Panc1 (cell line): ENCODE results near the gene MEIS1. TPM values are rescaled to one million over a fixed set of nuclear protein-coding genes. Genes with fewer than 3 reads are reported as not detected.
A peak's percentile ranks its signal among the peaks of the same experiment; 100 is the strongest.

Source experiments
- ATAC-seq: fragments of 200-7000 bp; cut with Tn5 transposase; 2 replicates; pipeline ENCODE4 v1.9.1; 2020; ENCODE audit warnings: mild to moderate bottlenecking, moderate library complexity
- Bru-seq: library from RNA; stranded (reverse); fragments of 400-500 nt; gene quantifications from one replicate; lab custom pipeline; 2021; lab: Mats Ljungman, UMichigan
- BruChase-seq, 2 experiments: library from RNA; stranded (reverse); fragments of 400-500 nt; gene quantifications; one replicate each; lab custom pipeline; 2021; lab: Mats Ljungman, UMichigan
- BruUV-seq: library from RNA; stranded (reverse); fragments of 400-500 nt; replicated peaks from 2 replicates; lab custom pipeline; 2021; lab: Mats Ljungman, UMichigan
- CTCF ChIA-PET: fragments of 300-600 bp; sonication (Branson Sonifier 250); formaldehyde crosslinking; loops from one replicate; lab custom pipeline; 2022; ENCODE audit warnings: antibody characterized with exemption; lab: Charles Lee
- POLR2A ChIA-PET: fragments of 300-600 bp; sonication (Branson Sonifier 250); formaldehyde crosslinking; loops from one replicate; lab custom pipeline; 2022; ENCODE audit warnings: antibody characterized with exemption; lab: Charles Lee
- DNase-seq: peaks from one replicate; pipeline ENCODE4 v3.0.0-alpha.2; 2010; ENCODE audit warnings: low read depth, low spot score
- H3K27ac ChIP-seq: 2 replicates; pipeline ENCODE4 v1.5.1; 2011; ENCODE audit warnings: mild to moderate bottlenecking, low read length, inconsistent platforms
- H3K27me3 ChIP-seq: fragments of 200-500 bp; sonication (Bioruptor generic); 2 replicates; pipeline ENCODE4 v1.6.0; 2014; ENCODE audit warnings: low read length, inconsistent platforms; ENCODE audit not compliant: control insufficient read depth, insufficient read depth
- H3K36me3 ChIP-seq: fragments of 200-500 bp; sonication (Bioruptor generic); 2 replicates; pipeline ENCODE4 v1.5.1; 2014; ENCODE audit warnings: inconsistent platforms, mild to moderate bottlenecking, low read length, moderate library complexity; ENCODE audit not compliant: control insufficient read depth, insufficient read depth
- H3K4me1 ChIP-seq: 2 replicates; pipeline ENCODE4 v1.5.1; 2011; ENCODE audit warnings: inconsistent platforms, mild to moderate bottlenecking, low read length, moderate library complexity; ENCODE audit not compliant: control insufficient read depth, insufficient read depth
- H3K4me3 ChIP-seq, 2 experiments: 2 replicates each; pipeline ENCODE4 v1.5.1; 2011 to 2012; ENCODE audit warnings: low read depth in 2 of 2, low read length in 2 of 2, mild to moderate bottlenecking in 2 of 2, inconsistent platforms in 1 of 2, moderate library complexity in 1 of 2
- H3K9me3 ChIP-seq: fragments of 200-500 bp; sonication (Bioruptor generic); 2 replicates; pipeline ENCODE4 v1.5.1; 2014; ENCODE audit warnings: low read depth, mild to moderate bottlenecking, inconsistent platforms, low read length, moderate library complexity; ENCODE audit not compliant: control insufficient read depth, insufficient read depth
- POLR2AphosphoS5 ChIP-seq: IDR thresholded peaks from 2 replicates; pipeline ENCODE4 v1.6.1; 2012; ENCODE audit warnings: mild to moderate bottlenecking, low read depth, low read length, moderate library complexity
- SIN3A ChIP-seq: IDR thresholded peaks from 2 replicates; pipeline ENCODE4 v1.6.1; 2012; ENCODE audit warnings: low read depth, mild to moderate bottlenecking, low read length, moderate library complexity, borderline replicate concordance; ENCODE audit not compliant: insufficient read depth
- TCF7L2 ChIP-seq: IDR thresholded peaks from 2 replicates; pipeline ENCODE4 v1.6.1; 2011; ENCODE audit warnings: mild to moderate bottlenecking, low read depth, low read length, inconsistent platforms
- in situ Hi-C: cut with HindIII; loops from 2 replicates; pipeline ENCODE4 v1.10.0; 2016; ENCODE audit warnings: low sequenced_read_pairs, low pct_unique_long_range_greater_than_20kb
- intact Hi-C: fragments of 100-400 bp; cut with micrococcal nuclease; formaldehyde crosslinking; loops from one replicate; pipeline ENCODE4 v1.10.0; 2022; ENCODE audit not compliant: unreplicated experiment
- long read RNA-seq: library from polyadenylated mRNA; unstranded; transcript quantifications from one replicate; pipeline ENCODE4 v2.0.0, GENCODE V29; 2021; ENCODE audit not compliant: unreplicated experiment
- polyA plus RNA-seq: library from polyadenylated mRNA; unstranded; fragments of >200 nt; gene quantifications from one replicate; pipeline ENCODE4 v1.2.1, GENCODE V29; 2012; ENCODE audit warnings: missing spikeins; ENCODE audit not compliant: insufficient read length
- total RNA-seq: library from RNA; stranded (reverse); gene quantifications from one replicate; pipeline ENCODE4 v1.2.1, GENCODE V29; 2021; ENCODE audit not compliant: unreplicated experiment
- TF ChIP-seq, protein P1 (sequence below), 2 experiments: IDR thresholded peaks; 2 replicates each; pipeline ENCODE4 v1.6.1; 2011 to 2012; ENCODE audit warnings: low read depth in 2 of 2, control low read depth in 1 of 2, low read length in 1 of 2, mild to moderate bottlenecking in 1 of 2, moderate library complexity in 1 of 2; ENCODE audit not compliant: insufficient read depth in 1 of 2
- TF ChIP-seq, protein P2 (sequence below): fragments of 450-650 bp; IDR thresholded peaks from 2 replicates; pipeline ENCODE4 v1.5.1; 2017; ENCODE audit warnings: mild to moderate bottlenecking

Gene MEIS1
- total RNA-seq (2.0 TPM), Bru-seq, nascent RNA (percentile 36 among the genes with signal in this experiment), BruChase-seq, experiment 1, labeled RNA remaining after a 2-hour chase (percentile 23 among the genes with signal in this experiment), BruChase-seq, experiment 2, labeled RNA remaining after a 6-hour chase (percentile 22 among the genes with signal in this experiment)
- polyA plus RNA-seq = 0.71 TPM
- long read RNA-seq = 0 reads

DNA sequence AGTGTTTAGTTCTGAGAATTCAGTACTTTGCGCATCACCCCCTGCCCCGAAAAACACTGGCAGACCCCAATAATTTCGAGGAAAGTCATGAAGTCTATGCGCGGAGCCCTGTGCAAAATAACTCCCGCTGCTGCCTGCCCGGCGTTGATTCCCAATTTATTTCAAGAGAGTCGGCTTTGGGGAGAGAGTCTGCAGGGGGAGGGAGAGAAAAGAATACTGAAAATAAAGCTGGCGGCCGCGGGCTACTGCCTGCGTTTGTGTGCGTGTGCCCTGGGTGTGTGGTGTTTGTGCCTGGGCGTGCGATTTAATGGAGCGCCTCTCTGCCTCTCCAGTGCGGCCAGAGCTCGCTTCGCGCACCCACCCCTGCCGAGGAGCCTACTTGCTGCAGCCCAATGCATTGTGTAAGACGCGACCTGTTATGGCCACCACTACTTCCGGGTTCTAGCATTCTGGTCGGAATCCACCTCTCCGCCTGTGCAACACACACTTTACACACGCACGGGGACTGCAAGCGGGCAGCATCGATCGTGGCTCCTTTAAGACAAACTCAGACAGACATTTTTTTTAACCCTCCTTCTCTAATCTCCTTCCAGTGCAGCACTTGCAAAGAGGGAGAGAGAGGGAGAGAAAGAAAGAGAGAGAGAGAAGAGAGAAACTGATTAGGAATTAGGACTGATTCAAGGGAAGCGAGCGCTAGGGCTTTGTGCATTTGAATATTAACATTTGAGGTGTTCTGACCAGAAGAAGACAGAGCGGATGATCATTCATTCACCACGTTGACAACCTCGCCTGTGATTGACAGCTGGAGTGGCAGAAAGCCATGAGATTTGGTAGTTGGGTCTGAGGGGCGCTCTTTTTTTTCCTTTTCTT, at the start of gene MEIS1:
TSS of gene MEIS1 (plus strand) at position 447 of the 870 bp plus-strand sequence. CDS start 732 bp downstream, outside the sequence.
- ATAC-seq = peak; percentile 89
- ChIA-PET POLR2A (interaction anchor here (0.6 kb wide), 2 partner anchors 140 to 1772 kb away, joined by 3 read pairs; no protein-coding TSS in a partner anchor), CTCF (interaction anchor here (0.7 kb wide), 3 partner anchors 11 to 671 kb away, joined by 3 to 8 read pairs (median 4); no protein-coding TSS in a partner anchor)
- Histone ChIP-seq H3K9me3 (no peaks in the 10 kb centered on the region), H3K27me3 (peaks cover 14% of the 10 kb centered on the region), H3K27ac (peak within 1 kb of the TSS; percentile 62), H3K4me1 (peaks cover 6% of the 10 kb centered on the region), H3K36me3 (no peaks in the 10 kb centered on the region), H3K4me3 (peak within 1 kb of the TSS; percentile 71 to 83)
- intact Hi-C loops = loop anchor here (2.0 to 5.0 kb wide), 2 partner anchors 140 to 1597 kb away; no protein-coding TSS in a partner anchor
- BruUV-seq = no TSS peak
- TF ChIP-seq TCF7L2 = 0 out of 2 replicates have a peak, but pooled peaks have one; percentile 42
- TF ChIP-seq SIN3A = 0 out of 2 replicates have a peak, but pooled peaks have one; percentile 70
- TF ChIP-seq POLR2AphosphoS5 = peak; percentile 58; the same call in 1 of the 2 replicates
- TF ChIP-seq, protein P1, sequence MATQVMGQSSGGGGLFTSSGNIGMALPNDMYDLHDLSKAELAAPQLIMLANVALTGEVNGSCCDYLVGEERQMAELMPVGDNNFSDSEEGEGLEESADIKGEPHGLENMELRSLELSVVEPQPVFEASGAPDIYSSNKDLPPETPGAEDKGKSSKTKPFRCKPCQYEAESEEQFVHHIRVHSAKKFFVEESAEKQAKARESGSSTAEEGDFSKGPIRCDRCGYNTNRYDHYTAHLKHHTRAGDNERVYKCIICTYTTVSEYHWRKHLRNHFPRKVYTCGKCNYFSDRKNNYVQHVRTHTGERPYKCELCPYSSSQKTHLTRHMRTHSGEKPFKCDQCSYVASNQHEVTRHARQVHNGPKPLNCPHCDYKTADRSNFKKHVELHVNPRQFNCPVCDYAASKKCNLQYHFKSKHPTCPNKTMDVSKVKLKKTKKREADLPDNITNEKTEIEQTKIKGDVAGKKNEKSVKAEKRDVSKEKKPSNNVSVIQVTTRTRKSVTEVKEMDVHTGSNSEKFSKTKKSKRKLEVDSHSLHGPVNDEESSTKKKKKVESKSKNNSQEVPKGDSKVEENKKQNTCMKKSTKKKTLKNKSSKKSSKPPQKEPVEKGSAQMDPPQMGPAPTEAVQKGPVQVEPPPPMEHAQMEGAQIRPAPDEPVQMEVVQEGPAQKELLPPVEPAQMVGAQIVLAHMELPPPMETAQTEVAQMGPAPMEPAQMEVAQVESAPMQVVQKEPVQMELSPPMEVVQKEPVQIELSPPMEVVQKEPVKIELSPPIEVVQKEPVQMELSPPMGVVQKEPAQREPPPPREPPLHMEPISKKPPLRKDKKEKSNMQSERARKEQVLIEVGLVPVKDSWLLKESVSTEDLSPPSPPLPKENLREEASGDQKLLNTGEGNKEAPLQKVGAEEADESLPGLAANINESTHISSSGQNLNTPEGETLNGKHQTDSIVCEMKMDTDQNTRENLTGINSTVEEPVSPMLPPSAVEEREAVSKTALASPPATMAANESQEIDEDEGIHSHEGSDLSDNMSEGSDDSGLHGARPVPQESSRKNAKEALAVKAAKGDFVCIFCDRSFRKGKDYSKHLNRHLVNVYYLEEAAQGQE (IDR thresholded peaks at IDR 0.05; ENCODE audit: insufficient read depth in 1 of 2, low read depth in 2 of 2, low read length in 1 of 2) = no peak
- in situ Hi-C loops = no loop called here
- DNase-seq = peak; percentile 41

DNA sequence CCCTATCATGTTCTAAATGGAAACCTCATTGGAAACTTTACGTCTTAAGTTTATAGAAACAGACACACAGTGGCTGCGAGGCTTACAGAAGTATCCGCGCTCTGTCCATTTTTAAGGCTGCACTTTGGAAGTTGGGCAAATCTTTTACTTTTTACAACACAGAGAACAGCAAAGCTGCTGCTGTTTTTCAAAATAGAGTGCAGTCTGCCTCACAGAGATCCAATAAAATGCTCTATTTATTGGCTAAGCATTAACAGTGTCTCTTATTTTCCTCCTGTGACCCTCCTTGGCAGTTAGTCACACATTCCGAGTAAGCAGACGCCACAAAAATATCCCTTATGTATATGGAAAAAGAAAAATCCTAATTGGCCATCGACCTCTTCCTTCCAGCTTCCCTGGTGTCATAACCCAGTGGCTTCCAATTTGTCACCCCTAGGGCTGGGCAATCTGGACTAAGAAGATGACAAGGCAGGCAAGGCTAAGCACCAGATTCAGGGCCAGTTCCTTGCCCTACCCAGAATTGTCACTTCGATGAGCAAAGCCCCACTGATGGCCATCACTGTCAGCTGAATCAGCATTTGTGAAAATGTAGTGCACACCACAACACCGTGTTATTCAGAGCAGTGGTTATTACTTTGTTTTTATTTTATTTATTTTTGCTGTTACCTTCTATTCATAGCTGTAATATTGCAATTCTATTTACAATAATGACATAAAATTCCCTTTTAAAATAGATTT, 47.7 kb upstream of the MEIS1 start:
- no peak for DNase-seq
- in situ Hi-C loops = no loop called here
- Histone ChIP-seq H3K27ac (no peak overlapping the region), H3K4me1 (peaks cover 4% of the 10 kb centered on the region), H3K4me3 (no peak overlapping the region), H3K9me3 (no peaks in the 10 kb centered on the region), H3K27me3 (peaks cover 9% of the 10 kb centered on the region), H3K36me3 (no peaks in the 10 kb centered on the region)
- ATAC-seq = no peak
- ChIA-PET POLR2A (interaction anchor here (0.5 kb wide), 1 partner anchor 695 kb away, joined by 6 read pairs; no protein-coding TSS in a partner anchor), CTCF (no interaction called here)
- intact Hi-C loops = no loop called here
- TF ChIP-seq SIN3A (no peak), POLR2AphosphoS5 (no peak), TCF7L2 (no peak)
- TF ChIP-seq, protein P1 (IDR thresholded peaks at IDR 0.05; ENCODE audit: insufficient read depth in 1 of 2, low read depth in 2 of 2, low read length in 1 of 2) = no peak
- TF ChIP-seq, protein P2, sequence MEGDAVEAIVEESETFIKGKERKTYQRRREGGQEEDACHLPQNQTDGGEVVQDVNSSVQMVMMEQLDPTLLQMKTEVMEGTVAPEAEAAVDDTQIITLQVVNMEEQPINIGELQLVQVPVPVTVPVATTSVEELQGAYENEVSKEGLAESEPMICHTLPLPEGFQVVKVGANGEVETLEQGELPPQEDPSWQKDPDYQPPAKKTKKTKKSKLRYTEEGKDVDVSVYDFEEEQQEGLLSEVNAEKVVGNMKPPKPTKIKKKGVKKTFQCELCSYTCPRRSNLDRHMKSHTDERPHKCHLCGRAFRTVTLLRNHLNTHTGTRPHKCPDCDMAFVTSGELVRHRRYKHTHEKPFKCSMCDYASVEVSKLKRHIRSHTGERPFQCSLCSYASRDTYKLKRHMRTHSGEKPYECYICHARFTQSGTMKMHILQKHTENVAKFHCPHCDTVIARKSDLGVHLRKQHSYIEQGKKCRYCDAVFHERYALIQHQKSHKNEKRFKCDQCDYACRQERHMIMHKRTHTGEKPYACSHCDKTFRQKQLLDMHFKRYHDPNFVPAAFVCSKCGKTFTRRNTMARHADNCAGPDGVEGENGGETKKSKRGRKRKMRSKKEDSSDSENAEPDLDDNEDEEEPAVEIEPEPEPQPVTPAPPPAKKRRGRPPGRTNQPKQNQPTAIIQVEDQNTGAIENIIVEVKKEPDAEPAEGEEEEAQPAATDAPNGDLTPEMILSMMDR = no peak
- no TSS peak for BruUV-seq
